ENCODE measurements around the gene PCED1B. TPM values are rescaled to one million over a fixed set of nuclear protein-coding genes. Genes with fewer than 3 reads are reported as not detected.

Gene PCED1B
- total and polyA plus RNA-seq, 8 donors: 0.60 to 8.1 (median 1.3) TPM

DNA sequence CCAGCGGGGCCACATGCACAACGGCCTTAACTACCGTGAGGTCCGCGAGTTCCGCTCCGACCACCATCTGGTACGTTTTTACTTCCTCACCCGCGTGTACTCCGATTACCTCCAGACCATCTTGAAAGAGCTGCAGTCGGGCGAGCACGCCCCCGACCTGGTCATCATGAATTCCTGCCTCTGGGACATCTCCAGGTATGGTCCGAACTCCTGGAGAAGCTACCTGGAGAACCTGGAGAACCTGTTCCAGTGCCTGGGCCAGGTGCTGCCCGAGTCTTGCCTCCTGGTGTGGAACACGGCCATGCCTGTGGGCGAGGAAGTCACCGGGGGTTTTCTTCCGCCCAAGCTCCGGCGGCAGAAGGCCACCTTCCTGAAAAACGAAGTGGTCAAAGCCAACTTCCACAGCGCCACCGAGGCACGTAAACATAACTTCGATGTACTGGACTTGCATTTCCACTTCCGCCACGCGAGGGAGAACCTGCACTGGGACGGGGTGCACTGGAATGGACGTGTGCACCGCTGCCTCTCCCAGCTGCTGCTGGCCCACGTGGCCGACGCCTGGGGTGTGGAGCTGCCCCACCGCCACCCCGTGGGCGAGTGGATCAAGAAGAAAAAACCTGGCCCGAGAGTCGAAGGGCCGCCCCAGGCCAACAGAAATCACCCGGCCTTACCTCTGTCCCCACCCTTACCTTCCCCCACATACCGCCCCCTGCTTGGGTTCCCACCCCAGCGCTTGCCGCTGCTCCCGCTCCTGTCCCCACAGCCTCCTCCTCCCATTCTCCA, 156.0 kb downstream of the PCED1B start:
- no peaks in the 10 kb centered on the region for H3K27me3 ChIP-seq
- no peak overlapping the region for H3K27ac ChIP-seq
- H3K36me3 ChIP-seq: peaks cover 0 to 10% of the 10 kb centered on the region in 2 donors
- DNase-seq (no peak), ATAC-seq (no peak)
- TF ChIP-seq, protein P1, sequence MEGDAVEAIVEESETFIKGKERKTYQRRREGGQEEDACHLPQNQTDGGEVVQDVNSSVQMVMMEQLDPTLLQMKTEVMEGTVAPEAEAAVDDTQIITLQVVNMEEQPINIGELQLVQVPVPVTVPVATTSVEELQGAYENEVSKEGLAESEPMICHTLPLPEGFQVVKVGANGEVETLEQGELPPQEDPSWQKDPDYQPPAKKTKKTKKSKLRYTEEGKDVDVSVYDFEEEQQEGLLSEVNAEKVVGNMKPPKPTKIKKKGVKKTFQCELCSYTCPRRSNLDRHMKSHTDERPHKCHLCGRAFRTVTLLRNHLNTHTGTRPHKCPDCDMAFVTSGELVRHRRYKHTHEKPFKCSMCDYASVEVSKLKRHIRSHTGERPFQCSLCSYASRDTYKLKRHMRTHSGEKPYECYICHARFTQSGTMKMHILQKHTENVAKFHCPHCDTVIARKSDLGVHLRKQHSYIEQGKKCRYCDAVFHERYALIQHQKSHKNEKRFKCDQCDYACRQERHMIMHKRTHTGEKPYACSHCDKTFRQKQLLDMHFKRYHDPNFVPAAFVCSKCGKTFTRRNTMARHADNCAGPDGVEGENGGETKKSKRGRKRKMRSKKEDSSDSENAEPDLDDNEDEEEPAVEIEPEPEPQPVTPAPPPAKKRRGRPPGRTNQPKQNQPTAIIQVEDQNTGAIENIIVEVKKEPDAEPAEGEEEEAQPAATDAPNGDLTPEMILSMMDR (IDR thresholded peaks at IDR 0.05): no peak
- intact Hi-C loops (cut with DNase I): no loop called here
- H3K4me1 ChIP-seq: peaks cover 4 to 7% of the 10 kb centered on the region in 2 donors
- no peak overlapping the region for H3K4me3 ChIP-seq
- H3K9me3 ChIP-seq: no peaks in the 10 kb centered on the region

DNA sequence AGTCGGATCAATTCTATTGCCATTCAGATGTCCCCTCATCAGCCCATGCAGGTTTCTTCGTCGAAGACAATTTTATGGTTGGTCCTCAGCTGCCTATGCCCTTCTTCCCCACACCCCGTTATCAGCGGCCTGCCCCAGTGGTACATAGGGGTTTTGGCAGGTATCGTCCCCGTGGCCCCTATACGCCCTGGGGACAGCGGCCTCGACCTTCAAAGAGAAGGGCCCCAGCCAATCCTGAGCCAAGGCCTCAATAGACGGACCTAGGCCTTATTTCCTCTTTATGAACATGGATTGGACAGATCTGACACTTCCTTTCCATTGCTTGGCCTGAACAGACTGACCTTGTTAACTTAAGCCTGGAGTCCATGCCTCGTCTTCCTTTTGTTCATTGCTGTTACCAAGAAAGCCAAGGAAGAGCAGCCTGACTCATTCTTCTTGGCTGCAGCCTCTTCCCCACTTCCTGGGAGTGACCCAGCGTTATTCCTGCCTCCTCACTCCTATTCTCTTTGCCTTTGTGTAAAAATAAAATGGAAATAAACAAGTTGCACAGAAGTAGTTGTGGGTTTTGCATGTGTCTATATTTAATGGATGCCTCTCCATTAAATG, 156.8 kb downstream of the PCED1B start:
- Histone ChIP-seq H3K27me3 (no peaks in the 10 kb centered on the region), H3K27ac (no peak overlapping the region), H3K4me1 (peaks cover 4 to 7% of the 10 kb centered on the region in 2 donors), H3K4me3 (no peak overlapping the region), H3K9me3 (no peaks in the 10 kb centered on the region), H3K36me3 (peaks cover 0 to 10% of the 10 kb centered on the region in 2 donors)
- peak; percentile 12 for ATAC-seq
- TF ChIP-seq, protein P1 (IDR thresholded peaks at IDR 0.05): no peak
- intact Hi-C loops (cut with DNase I): no loop called here
- no peak for DNase-seq

DNA sequence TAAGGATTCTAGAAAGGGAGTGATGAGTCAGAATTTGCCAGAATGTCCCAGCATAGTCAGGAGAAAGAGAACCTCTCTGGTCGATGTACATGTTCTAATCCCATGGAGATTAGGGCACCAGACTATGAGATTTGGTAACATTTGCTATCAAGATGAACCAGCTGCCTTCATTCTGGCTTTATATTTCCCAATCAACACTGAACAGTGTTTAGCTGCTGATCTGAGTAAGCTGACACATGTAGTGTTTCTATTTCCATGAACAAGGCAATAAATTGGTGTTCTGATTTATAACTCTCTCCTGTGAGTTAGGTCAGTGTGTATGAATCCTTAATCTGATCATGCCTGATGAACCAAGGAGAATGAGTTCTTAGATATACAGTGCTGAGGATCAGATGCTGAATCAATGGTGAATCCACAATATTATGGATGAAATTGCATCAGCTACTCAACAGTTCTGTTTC, 158.4 kb downstream of the PCED1B start:
- Histone ChIP-seq H3K9me3 (no peaks in the 10 kb centered on the region), H3K4me3 (no peak overlapping the region), H3K27ac (peak overlapping the region in 1 of 2 donors; percentile 23), H3K36me3 (peaks cover 0 to 10% of the 10 kb centered on the region in 2 donors), H3K27me3 (no peaks in the 10 kb centered on the region), H3K4me1 (peaks cover 4 to 7% of the 10 kb centered on the region in 2 donors)
- intact Hi-C loops (cut with DNase I): no loop called here
- DNase-seq (no peak), ATAC-seq (no peak)
- TF ChIP-seq, protein P1 (IDR thresholded peaks at IDR 0.05): no peak

DNA sequence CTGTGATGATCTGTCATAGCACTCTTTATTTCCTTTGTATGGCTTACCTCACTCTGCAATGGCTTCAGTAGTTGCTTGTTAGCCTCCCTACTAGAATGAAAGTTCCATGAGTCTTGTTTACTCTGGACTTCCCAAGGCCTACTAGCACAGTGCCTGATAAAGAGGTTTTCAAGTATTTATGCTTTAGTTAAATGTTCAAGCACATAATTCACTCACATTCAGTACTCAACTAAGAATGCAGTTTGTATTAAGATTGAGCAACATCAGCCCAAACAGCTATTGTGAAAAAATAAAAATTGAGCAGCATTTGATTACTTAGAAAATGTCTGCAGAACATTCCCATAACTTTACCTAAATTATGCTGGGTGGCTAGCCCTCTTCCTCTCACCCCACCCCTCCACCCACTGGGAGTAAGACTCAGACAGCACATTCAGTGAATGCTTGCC, 159.3 kb downstream of the PCED1B start:
- DNase-seq (peak in 1 of 4 donors; percentile 16), ATAC-seq (peak; percentile 84)
- H3K4me1 ChIP-seq: peaks cover 4 to 7% of the 10 kb centered on the region in 2 donors
- TF ChIP-seq, protein P1 (IDR thresholded peaks at IDR 0.05): no peak
- no peaks in the 10 kb centered on the region for H3K27me3 ChIP-seq
- H3K27ac ChIP-seq: peak overlapping the region in 1 of 2 donors; percentile 10
- intact Hi-C loops (cut with DNase I): no loop called here
- H3K9me3 ChIP-seq: no peaks in the 10 kb centered on the region
- H3K36me3 ChIP-seq: peaks cover 0 to 10% of the 10 kb centered on the region in 2 donors
- no peak overlapping the region for H3K4me3 ChIP-seq

DNA sequence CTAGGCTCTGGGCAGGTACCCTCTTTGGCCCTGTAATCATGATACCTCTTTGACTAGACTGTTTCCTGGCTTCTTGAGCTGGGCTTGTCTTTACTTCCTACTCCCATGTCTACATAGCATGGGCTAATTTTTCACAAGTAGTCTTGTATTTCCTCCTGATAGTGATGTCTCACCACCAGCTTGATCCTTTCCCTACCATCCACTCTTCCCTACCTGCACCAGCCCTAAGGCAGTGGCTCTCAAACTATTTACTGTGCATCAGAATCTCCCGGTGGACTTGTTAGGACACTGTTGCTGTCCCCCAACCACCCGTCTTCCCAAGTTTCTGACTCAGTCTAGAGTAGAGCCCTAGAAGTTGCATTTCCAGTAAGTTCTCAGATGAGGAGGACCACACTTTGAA, 163.0 kb downstream of the PCED1B start:
- ATAC-seq (no peak), DNase-seq (no peak)
- no peaks in the 10 kb centered on the region for H3K9me3 ChIP-seq
- TF ChIP-seq, protein P1 (IDR thresholded peaks at IDR 0.05): no peak
- peaks cover 0 to 7% of the 10 kb centered on the region in 2 donors for H3K4me1 ChIP-seq
- no peaks in the 10 kb centered on the region for H3K36me3 ChIP-seq
- no peak overlapping the region for H3K27ac ChIP-seq
- H3K27me3 ChIP-seq: no peaks in the 10 kb centered on the region
- intact Hi-C loops (cut with DNase I): no loop called here
- no peak overlapping the region for H3K4me3 ChIP-seq
